ENCODE results near the gene PRPF6. TPM values are rescaled to one million over a fixed set of nuclear protein-coding genes. Genes with fewer than 3 reads are reported as not detected.

PRPF6 gene
- total RNA-seq, 1 donor from 2014 or later, result 52.6 TPM

GRCh38 chr20:64056639-64056888 is 75.6 kb downstream of the PRPF6 start:
- peaks cover 11% of the 10 kb centered on the region for H3K27me3 ChIP-seq (ENCODE audit: insufficient read depth, low read length)
- Mint-ChIP-seq H3K36me3 (ENCODE audit: low read depth, unreplicated experiment) (no peaks in the 10 kb centered on the region), H3K4me3 (ENCODE audit: unreplicated experiment) (no peak overlapping the region), H3K9me3 (ENCODE audit: unreplicated experiment) (no peaks in the 10 kb centered on the region), H3K27ac (ENCODE audit: unreplicated experiment) (no peak overlapping the region), H3K4me1 (ENCODE audit: low read depth, unreplicated experiment) (peaks cover 6% of the 10 kb centered on the region), H3K27me3 (ENCODE audit: low read depth, unreplicated experiment) (peaks cover 20% of the 10 kb centered on the region)
- H3K9me3 ChIP-seq (ENCODE audit: insufficient read depth, low read depth, low read length), result no peaks in the 10 kb centered on the region
- no peak for FAIRE-seq
- no peak overlapping the region for H2AFZ ChIP-seq (ENCODE audit: low read depth, low read length)
- no peak for DNase-seq (ENCODE audit: low read depth)
- no peak overlapping the region for H3K4me2 ChIP-seq (ENCODE audit: low read length)
- H3K4me3 ChIP-seq (ENCODE audit: insufficient read depth, low read depth, low read length), result no peak overlapping the region
- no peaks in the 10 kb centered on the region for H3K79me2 ChIP-seq (ENCODE audit: insufficient read depth, low read length)
- H3K36me3 ChIP-seq (ENCODE audit: insufficient read depth, low read length), result no peaks in the 10 kb centered on the region
- H3K9ac ChIP-seq (ENCODE audit: low read length), result no peak overlapping the region
- peaks cover 11% of the 10 kb centered on the region for H3K4me1 ChIP-seq (ENCODE audit: insufficient read depth, low read length)
- H4K20me1 ChIP-seq (ENCODE audit: insufficient read depth, low read length), result no peaks in the 10 kb centered on the region
- H3K27ac ChIP-seq (ENCODE audit: low read depth, low read length), result no peak overlapping the region
- no peak for TF ChIP-seq EZH2 (IDR thresholded peaks at IDR 0.05; ENCODE audit: insufficient read depth, low read length)
- TF ChIP-seq, protein P1, sequence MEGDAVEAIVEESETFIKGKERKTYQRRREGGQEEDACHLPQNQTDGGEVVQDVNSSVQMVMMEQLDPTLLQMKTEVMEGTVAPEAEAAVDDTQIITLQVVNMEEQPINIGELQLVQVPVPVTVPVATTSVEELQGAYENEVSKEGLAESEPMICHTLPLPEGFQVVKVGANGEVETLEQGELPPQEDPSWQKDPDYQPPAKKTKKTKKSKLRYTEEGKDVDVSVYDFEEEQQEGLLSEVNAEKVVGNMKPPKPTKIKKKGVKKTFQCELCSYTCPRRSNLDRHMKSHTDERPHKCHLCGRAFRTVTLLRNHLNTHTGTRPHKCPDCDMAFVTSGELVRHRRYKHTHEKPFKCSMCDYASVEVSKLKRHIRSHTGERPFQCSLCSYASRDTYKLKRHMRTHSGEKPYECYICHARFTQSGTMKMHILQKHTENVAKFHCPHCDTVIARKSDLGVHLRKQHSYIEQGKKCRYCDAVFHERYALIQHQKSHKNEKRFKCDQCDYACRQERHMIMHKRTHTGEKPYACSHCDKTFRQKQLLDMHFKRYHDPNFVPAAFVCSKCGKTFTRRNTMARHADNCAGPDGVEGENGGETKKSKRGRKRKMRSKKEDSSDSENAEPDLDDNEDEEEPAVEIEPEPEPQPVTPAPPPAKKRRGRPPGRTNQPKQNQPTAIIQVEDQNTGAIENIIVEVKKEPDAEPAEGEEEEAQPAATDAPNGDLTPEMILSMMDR (IDR thresholded peaks at IDR 0.05; ENCODE audit: insufficient read depth, low read depth, low read length), result no peak

DNA sequence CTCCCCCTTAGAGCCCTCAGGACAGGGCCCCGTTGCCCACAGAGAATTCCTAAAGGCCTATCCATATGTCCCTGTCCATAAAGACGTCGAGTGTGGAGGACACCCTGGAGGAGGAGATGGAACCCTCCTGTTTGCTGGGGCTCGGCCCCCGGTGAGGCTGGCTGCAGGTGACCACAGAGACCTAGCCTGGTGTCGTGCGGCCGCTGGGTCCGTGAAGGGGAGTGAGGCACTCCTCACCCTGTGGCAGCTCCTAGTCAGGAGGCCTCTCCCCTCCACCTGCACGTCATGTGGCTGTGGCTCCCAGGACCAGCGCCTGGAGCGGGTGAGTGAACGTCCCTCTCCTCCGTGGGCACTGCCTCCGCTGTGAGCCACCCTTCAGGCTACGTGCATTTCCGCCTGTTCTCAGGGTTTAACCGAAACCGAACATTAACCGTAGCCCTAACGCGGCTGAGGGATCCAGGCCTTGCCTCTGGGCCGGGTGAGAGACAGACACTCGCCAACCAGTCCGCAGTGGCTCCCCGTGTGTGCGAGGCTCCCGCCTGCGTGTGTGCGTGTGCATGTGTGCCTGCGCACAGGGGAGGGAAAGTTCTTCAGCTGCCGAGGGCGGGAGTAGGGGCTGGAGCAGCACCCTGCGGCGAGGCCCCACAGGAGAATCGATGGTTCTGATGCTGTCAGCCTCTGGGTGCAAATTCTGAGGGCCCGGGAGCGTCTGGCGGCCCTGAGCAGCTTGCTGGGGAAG is 76.1 kb downstream of the PRPF6 start:
- DNase-seq (ENCODE audit: low read depth), result no peak
- H3K9ac ChIP-seq (ENCODE audit: low read length), result no peak overlapping the region
- Mint-ChIP-seq H3K27me3 (ENCODE audit: low read depth, unreplicated experiment) (peaks cover 15% of the 10 kb centered on the region), H3K4me1 (ENCODE audit: low read depth, unreplicated experiment) (peaks cover 6% of the 10 kb centered on the region), H3K4me3 (ENCODE audit: unreplicated experiment) (no peak overlapping the region), H3K36me3 (ENCODE audit: low read depth, unreplicated experiment) (no peaks in the 10 kb centered on the region), H3K9me3 (ENCODE audit: unreplicated experiment) (no peaks in the 10 kb centered on the region), H3K27ac (ENCODE audit: unreplicated experiment) (peak overlapping the region; percentile 26)
- H3K27me3 ChIP-seq (ENCODE audit: insufficient read depth, low read length), result peaks cover 11% of the 10 kb centered on the region
- H3K27ac ChIP-seq (ENCODE audit: low read depth, low read length), result no peak overlapping the region
- H3K4me3 ChIP-seq (ENCODE audit: insufficient read depth, low read depth, low read length), result no peak overlapping the region
- H3K79me2 ChIP-seq (ENCODE audit: insufficient read depth, low read length), result no peaks in the 10 kb centered on the region
- H3K9me3 ChIP-seq (ENCODE audit: insufficient read depth, low read depth, low read length), result no peaks in the 10 kb centered on the region
- H4K20me1 ChIP-seq (ENCODE audit: insufficient read depth, low read length), result no peaks in the 10 kb centered on the region
- TF ChIP-seq, protein P1 (IDR thresholded peaks at IDR 0.05; ENCODE audit: insufficient read depth, low read depth, low read length), result no peak
- no peak for TF ChIP-seq EZH2 (IDR thresholded peaks at IDR 0.05; ENCODE audit: insufficient read depth, low read length)
- H3K4me2 ChIP-seq (ENCODE audit: low read length), result no peak overlapping the region
- H3K36me3 ChIP-seq (ENCODE audit: insufficient read depth, low read length), result no peaks in the 10 kb centered on the region
- peaks cover 11% of the 10 kb centered on the region for H3K4me1 ChIP-seq (ENCODE audit: insufficient read depth, low read length)
- FAIRE-seq, result no peak
- no peak overlapping the region for H2AFZ ChIP-seq (ENCODE audit: low read depth, low read length)
